Measurements from ENCODE around the gene LSS. TPM values are rescaled to one million over a fixed set of nuclear protein-coding genes. Genes with fewer than 3 reads are reported as not detected.

The LSS gene
- total RNA-seq, 1 donor from 2014 or later: 19.7 TPM

DNA sequence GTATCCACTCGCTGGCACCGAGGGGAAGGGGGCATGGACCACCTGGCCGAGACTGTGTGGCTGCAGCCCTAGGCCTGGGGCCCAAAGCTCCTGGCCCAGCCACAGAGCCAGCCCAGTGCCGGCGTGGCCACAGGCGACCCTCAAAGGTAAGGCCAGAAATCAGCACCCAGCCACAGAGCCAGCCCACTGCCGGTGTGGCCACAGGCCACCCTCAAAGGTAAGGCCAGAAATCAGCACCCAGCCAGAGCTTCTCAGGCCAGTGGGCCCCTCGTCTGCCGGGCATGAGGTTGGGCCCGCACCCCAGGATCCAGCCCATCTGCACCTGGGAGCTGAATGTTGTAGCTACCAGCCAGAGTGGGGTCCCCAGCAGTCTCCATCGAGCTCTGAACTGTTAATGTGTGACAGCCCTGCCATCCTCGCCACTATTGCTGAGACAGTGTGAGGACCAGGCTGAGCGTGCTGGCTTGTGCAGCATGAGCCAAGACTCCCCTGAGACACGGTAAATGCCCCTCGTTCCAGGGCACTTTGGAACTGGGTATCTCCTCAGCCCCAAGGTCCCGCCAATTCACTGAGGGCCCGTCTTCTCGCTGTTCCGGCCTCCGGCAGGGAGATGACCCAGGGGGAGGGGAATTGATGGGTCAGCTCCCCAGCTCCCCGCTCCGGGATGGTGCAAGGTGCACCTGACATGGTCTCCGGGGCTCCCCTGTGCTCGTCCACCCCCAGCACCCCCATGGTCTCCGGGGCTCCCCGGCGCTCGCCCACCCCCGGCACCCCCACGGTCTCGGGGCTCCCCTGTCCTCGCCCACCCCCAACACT, 68.5 kb downstream of the LSS start:
- Mint-ChIP-seq H3K4me1 (no peaks in the 10 kb centered on the region), H3K9me3 (no peaks in the 10 kb centered on the region), H3K4me3 (no peak overlapping the region), H3K36me3 (ENCODE audit: low read depth) (peaks cover 8% of the 10 kb centered on the region), H3K27me3 (no peaks in the 10 kb centered on the region), H3K27ac (no peak overlapping the region)
- intact Hi-C loops (cut with micrococcal nuclease): no loop called here
- DNase-seq: peak; percentile 48

- H3K36me3 Mint-ChIP-seq (ENCODE audit: low read depth): peaks cover 8% of the 10 kb centered on the region
- H3K4me1 Mint-ChIP-seq: no peaks in the 10 kb centered on the region
- H3K27ac Mint-ChIP-seq: no peak overlapping the region
- H3K9me3 Mint-ChIP-seq: no peaks in the 10 kb centered on the region
- no peaks in the 10 kb centered on the region for H3K27me3 Mint-ChIP-seq
- no peak overlapping the region for H3K4me3 Mint-ChIP-seq
- no peak for DNase-seq
- intact Hi-C loops (cut with micrococcal nuclease): no loop called here
These were observed 69.2 kb downstream of the LSS start for GRCh38 chr21:46159390-46159789.

DNA sequence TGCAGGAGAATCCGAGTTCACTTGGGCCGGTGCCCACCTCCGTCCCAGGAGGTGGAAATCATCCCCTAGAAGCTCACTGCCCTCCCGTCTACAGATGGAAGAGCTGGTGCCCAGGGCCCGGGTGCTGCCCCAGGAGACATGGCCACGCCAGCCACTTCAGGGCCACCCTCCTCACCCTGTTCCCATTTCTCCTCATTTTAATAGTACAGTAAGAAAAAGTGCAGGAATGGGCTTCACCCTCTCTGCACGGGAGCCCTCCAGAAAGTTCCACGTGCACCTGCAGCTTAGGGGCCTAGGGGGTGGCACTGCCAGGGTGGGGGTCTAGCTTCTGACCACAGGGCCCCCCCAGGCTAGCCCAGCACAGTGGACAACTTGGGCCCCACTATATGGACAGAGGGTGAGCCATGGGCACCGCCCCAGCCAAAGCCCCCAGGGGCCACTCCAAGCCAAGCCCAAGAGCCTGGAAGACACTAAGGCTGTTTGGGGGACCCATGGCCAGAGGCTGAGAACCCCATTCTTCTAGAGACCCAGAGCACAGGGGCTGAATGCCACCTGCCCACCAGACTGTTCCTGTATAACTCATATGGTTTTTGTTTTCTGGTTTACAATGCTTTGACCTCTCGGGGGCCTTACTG, 69.8 kb downstream of the LSS start:
- H3K9me3 Mint-ChIP-seq: no peaks in the 10 kb centered on the region
- peaks cover 8% of the 10 kb centered on the region for H3K36me3 Mint-ChIP-seq (ENCODE audit: low read depth)
- intact Hi-C loops (cut with micrococcal nuclease): no loop called here
- H3K4me1 Mint-ChIP-seq: no peaks in the 10 kb centered on the region
- no peak overlapping the region for H3K27ac Mint-ChIP-seq
- no peak for DNase-seq
- H3K27me3 Mint-ChIP-seq: no peaks in the 10 kb centered on the region
- H3K4me3 Mint-ChIP-seq: no peak overlapping the region

DNA sequence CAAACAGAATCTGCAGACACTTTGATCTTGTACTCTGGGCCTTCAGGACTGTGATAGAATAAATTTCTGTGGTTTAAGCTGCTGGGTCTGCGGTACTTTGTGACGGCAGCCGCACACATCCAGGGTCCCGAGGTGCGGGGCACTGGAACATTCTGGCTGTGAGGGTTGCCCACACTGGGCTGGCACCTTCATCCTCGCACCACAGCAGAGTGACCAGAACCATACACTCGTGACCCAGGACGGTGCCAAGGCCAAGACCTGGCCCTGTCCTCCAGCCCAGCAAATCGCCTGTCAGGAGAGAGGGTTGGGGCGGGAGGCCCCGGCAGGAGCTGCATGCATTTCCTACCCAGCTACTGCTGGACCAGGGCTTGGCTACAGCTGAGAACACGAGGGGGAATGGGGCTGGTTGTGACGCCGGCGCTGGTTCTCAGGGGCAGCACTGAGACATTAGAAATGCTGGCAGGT, 70.6 kb downstream of the LSS start:
- no peaks in the 10 kb centered on the region for H3K9me3 Mint-ChIP-seq
- intact Hi-C loops (cut with micrococcal nuclease): no loop called here
- no peak for DNase-seq
- no peak overlapping the region for H3K27ac Mint-ChIP-seq
- no peaks in the 10 kb centered on the region for H3K4me1 Mint-ChIP-seq
- H3K4me3 Mint-ChIP-seq: no peak overlapping the region
- no peaks in the 10 kb centered on the region for H3K27me3 Mint-ChIP-seq
- peaks cover 6% of the 10 kb centered on the region for H3K36me3 Mint-ChIP-seq (ENCODE audit: low read depth)

GRCh38 chr21:46157396-46157986, 71.1 kb downstream of the LSS start:
- intact Hi-C loops (cut with micrococcal nuclease): no loop called here
- Mint-ChIP-seq H3K9me3 (no peaks in the 10 kb centered on the region), H3K27me3 (no peaks in the 10 kb centered on the region), H3K36me3 (ENCODE audit: low read depth) (peaks cover 1% of the 10 kb centered on the region), H3K4me3 (no peak overlapping the region), H3K4me1 (no peaks in the 10 kb centered on the region), H3K27ac (no peak overlapping the region)
- no peak for DNase-seq

GRCh38 chr21:46156678-46157077, 71.9 kb downstream of the LSS start:
- DNase-seq: no peak
- intact Hi-C loops (cut with micrococcal nuclease): no loop called here
- H3K27me3 Mint-ChIP-seq: no peaks in the 10 kb centered on the region
- H3K4me3 Mint-ChIP-seq: no peak overlapping the region
- H3K4me1 Mint-ChIP-seq: no peaks in the 10 kb centered on the region
- no peaks in the 10 kb centered on the region for H3K9me3 Mint-ChIP-seq
- no peaks in the 10 kb centered on the region for H3K36me3 Mint-ChIP-seq (ENCODE audit: low read depth)
- H3K27ac Mint-ChIP-seq: no peak overlapping the region

- H3K27me3 Mint-ChIP-seq: no peaks in the 10 kb centered on the region
- H3K4me3 Mint-ChIP-seq: no peak overlapping the region
- H3K4me1 Mint-ChIP-seq: no peaks in the 10 kb centered on the region
- no peaks in the 10 kb centered on the region for H3K36me3 Mint-ChIP-seq (ENCODE audit: low read depth)
- no peak for DNase-seq
- H3K27ac Mint-ChIP-seq: no peak overlapping the region
- intact Hi-C loops (cut with micrococcal nuclease): no loop called here
- no peaks in the 10 kb centered on the region for H3K9me3 Mint-ChIP-seq
These were observed 72.3 kb downstream of the LSS start for GRCh38 chr21:46156378-46156645.

- no peak for DNase-seq
- Mint-ChIP-seq H3K9me3 (no peaks in the 10 kb centered on the region), H3K4me1 (no peaks in the 10 kb centered on the region), H3K27me3 (no peaks in the 10 kb centered on the region), H3K27ac (no peak within 1 kb of the TSS), H3K4me3 (no peak within 1 kb of the TSS), H3K36me3 (ENCODE audit: low read depth) (no peaks in the 10 kb centered on the region)
- intact Hi-C loops (cut with micrococcal nuclease): no loop called here
These were observed 72.8 kb downstream of the LSS start, which contains the start of gene FTCD for GRCh38 chr21:46155514-46156377. FTCD (minus strand) TSS chr21:46155579; CDS start chr21:46155523, 56 bp downstream.

GRCh38 chr21:46154955-46155513, 73.5 kb downstream of the LSS start:
- no peaks in the 10 kb centered on the region for H3K27me3 Mint-ChIP-seq
- H3K9me3 Mint-ChIP-seq: no peaks in the 10 kb centered on the region
- no peak overlapping the region for H3K4me3 Mint-ChIP-seq
- DNase-seq: no peak
- no peaks in the 10 kb centered on the region for H3K4me1 Mint-ChIP-seq
- no peaks in the 10 kb centered on the region for H3K36me3 Mint-ChIP-seq (ENCODE audit: low read depth)
- no peak overlapping the region for H3K27ac Mint-ChIP-seq
- intact Hi-C loops (cut with micrococcal nuclease): no loop called here

DNA sequence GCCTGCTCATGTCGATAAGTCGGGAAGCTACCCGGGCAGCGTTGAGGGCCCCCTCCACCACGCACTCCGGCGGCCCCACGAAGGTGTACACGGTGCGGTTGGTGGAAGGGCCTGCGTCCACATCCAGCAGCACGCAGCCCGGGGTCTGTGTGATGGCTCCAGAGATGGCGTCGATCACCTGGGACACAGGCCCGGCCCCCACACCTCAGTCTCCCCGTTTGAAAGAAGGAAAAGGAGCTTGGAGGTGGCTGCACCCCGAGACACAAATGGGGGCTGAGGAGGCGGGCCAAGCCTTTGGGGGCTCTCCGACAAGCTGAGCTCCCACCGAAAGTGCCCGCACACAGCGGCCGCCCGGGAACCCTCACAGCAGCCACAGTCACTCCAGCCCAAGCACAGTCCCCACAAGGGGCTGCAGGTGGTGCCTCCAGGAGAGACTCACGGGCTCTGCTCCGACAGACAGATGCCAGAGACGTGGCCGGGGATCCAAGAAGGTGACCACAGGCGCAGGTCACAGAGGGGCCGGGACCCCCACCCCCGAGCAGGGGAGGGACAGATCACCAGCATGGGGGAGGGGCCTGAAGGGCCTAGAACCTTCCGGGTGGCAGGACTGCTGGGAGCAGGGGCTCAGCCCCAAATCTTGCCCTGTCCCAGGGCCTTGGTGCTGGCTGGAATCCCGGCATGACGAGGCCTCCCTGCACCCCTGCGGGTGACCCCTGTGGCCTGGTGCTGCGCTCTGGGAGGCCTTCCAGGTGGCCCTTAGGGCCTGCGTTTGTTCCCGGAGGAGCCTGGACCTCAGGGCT, 74.2 kb downstream of the LSS start:
- no peaks in the 10 kb centered on the region for H3K27me3 Mint-ChIP-seq
- H3K36me3 Mint-ChIP-seq (ENCODE audit: low read depth): no peaks in the 10 kb centered on the region
- no peaks in the 10 kb centered on the region for H3K9me3 Mint-ChIP-seq
- H3K4me3 Mint-ChIP-seq: no peak overlapping the region
- no peaks in the 10 kb centered on the region for H3K4me1 Mint-ChIP-seq
- intact Hi-C loops (cut with micrococcal nuclease): no loop called here
- no peak overlapping the region for H3K27ac Mint-ChIP-seq
- DNase-seq: no peak

DNA sequence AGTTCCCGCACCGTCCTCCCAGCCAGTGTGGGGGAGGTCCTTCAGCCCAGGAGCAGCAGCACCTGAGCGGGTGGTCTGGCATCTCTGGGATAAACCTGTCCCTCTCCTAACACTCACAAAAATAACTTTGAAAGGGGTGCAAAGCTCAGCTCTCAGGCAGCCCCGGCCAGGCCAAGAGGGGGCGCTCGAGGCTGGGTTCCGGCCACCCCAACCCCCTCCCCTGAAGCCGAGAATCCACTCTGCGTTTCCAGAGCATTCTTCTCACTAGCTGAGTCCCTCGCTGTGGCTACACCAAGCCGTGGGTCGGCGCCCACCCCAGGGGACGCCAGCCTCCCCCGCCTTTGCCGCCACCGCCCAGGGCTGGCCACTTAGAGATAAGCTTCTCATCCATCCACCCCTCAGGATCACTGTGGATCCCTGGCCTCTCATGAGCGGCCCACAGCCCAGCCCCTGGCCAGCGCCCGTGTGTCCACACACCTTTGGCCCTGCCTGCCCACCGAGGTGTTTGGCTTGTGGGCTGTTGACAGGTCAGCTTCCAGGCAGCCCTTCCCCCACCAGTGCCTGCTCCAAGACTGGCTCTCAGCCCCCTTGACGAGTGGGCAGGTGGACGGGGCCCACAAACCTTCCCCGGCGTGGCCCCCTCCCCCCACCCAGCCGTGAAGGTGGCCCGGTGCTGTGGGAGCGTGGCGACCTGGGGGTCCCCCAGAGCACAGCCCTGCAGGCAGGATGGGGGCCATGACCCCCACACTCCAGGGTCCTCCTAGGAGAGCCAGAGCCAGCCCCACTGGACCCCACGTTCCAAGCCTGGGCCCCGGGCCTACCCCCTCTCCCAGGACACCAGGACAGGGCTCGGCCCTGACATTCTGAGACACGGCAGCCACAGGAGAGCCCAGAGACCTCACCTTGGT, 75.1 kb downstream of the LSS start:
- H3K4me1 Mint-ChIP-seq: no peaks in the 10 kb centered on the region
- no peaks in the 10 kb centered on the region for H3K9me3 Mint-ChIP-seq
- no peak overlapping the region for H3K4me3 Mint-ChIP-seq
- H3K27me3 Mint-ChIP-seq: no peaks in the 10 kb centered on the region
- H3K36me3 Mint-ChIP-seq (ENCODE audit: low read depth): no peaks in the 10 kb centered on the region
- DNase-seq: peak; percentile 86
- intact Hi-C loops (cut with micrococcal nuclease): no loop called here
- no peak overlapping the region for H3K27ac Mint-ChIP-seq

GRCh38 chr21:46152927-46153246, 75.7 kb downstream of the LSS start:
- Mint-ChIP-seq H3K4me1 (no peaks in the 10 kb centered on the region), H3K9me3 (no peaks in the 10 kb centered on the region), H3K27me3 (no peaks in the 10 kb centered on the region), H3K27ac (no peak overlapping the region), H3K36me3 (ENCODE audit: low read depth) (no peaks in the 10 kb centered on the region), H3K4me3 (no peak overlapping the region)
- DNase-seq: no peak
- intact Hi-C loops (cut with micrococcal nuclease): no loop called here
